ENCODE data around the gene RGS7BP.
A peak's percentile ranks its signal among the peaks of the same experiment; 100 is the strongest.

The RGS7BP gene

GRCh38 chr5:64505769-64506566, at the start of gene RGS7BP:
Gene RGS7BP (plus strand): TSS chr5:64506015. CDS start chr5:64506625, 610 bp downstream.
- Histone ChIP-seq H3K9me3 (ENCODE audit: control insufficient read depth in 1 of 2, low read length in 2 of 2) (no peaks in the 10 kb centered on the region), H3K27ac (ENCODE audit: low read length) (no peak within 1 kb of the TSS), H3K27me3 (ENCODE audit: low read depth, low read length) (no peaks in the 10 kb centered on the region), H3K4me3 (ENCODE audit: low read depth in 1 of 2, low read length in 2 of 2) (peak within 1 kb of the TSS; percentile 55 to 83), H3K4me1 (ENCODE audit: control insufficient read depth in 1 of 2, insufficient read depth in 2 of 2, low read length in 2 of 2) (peaks cover 0 to 12% of the 10 kb centered on the region in 2 donors), H3K36me3 (ENCODE audit: control insufficient read depth in 1 of 2, insufficient read depth in 2 of 2, low read length in 2 of 2) (no peaks in the 10 kb centered on the region)

- Histone ChIP-seq H3K36me3 (ENCODE audit: control insufficient read depth in 1 of 2, insufficient read depth in 2 of 2, low read length in 2 of 2) (no peaks in the 10 kb centered on the region), H3K27ac (ENCODE audit: low read length) (no peak overlapping the region), H3K4me3 (ENCODE audit: low read depth in 1 of 2, low read length in 2 of 2) (no peak overlapping the region), H3K9me3 (ENCODE audit: control insufficient read depth in 1 of 2, low read length in 2 of 2) (peaks cover 0 to 1% of the 10 kb centered on the region in 2 donors), H3K4me1 (ENCODE audit: control insufficient read depth in 1 of 2, insufficient read depth in 2 of 2, low read length in 2 of 2) (no peaks in the 10 kb centered on the region), H3K27me3 (ENCODE audit: low read depth, low read length) (no peaks in the 10 kb centered on the region)
These were observed 48.0 kb upstream of the RGS7BP start for GRCh38 chr5:64457846-64458245.

GRCh38 chr5:64458948-64459347, 46.9 kb upstream of the RGS7BP start:
- Histone ChIP-seq H3K9me3 (ENCODE audit: control insufficient read depth in 1 of 2, low read length in 2 of 2) (peaks cover 0 to 7% of the 10 kb centered on the region in 2 donors), H3K27me3 (ENCODE audit: low read depth, low read length) (no peaks in the 10 kb centered on the region), H3K27ac (ENCODE audit: low read length) (no peak overlapping the region), H3K4me3 (ENCODE audit: low read depth in 1 of 2, low read length in 2 of 2) (no peak overlapping the region), H3K36me3 (ENCODE audit: control insufficient read depth in 1 of 2, insufficient read depth in 2 of 2, low read length in 2 of 2) (no peaks in the 10 kb centered on the region), H3K4me1 (ENCODE audit: control insufficient read depth in 1 of 2, insufficient read depth in 2 of 2, low read length in 2 of 2) (no peaks in the 10 kb centered on the region)

- no peak overlapping the region for H3K27ac ChIP-seq (ENCODE audit: low read length)
- no peaks in the 10 kb centered on the region for H3K4me1 ChIP-seq (ENCODE audit: control insufficient read depth in 1 of 2, insufficient read depth in 2 of 2, low read length in 2 of 2)
- no peaks in the 10 kb centered on the region for H3K27me3 ChIP-seq (ENCODE audit: low read depth, low read length)
- no peak overlapping the region for H3K4me3 ChIP-seq (ENCODE audit: low read depth in 1 of 2, low read length in 2 of 2)
- H3K36me3 ChIP-seq (ENCODE audit: control insufficient read depth in 1 of 2, insufficient read depth in 2 of 2, low read length in 2 of 2) = no peaks in the 10 kb centered on the region
- H3K9me3 ChIP-seq (ENCODE audit: control insufficient read depth in 1 of 2, low read length in 2 of 2) = peaks cover 0 to 13% of the 10 kb centered on the region in 2 donors
These were observed 43.4 kb upstream of the RGS7BP start for GRCh38 chr5:64462391-64462790.

GRCh38 chr5:64486163-64486562, 19.7 kb upstream of the RGS7BP start:
- Histone ChIP-seq H3K4me3 (ENCODE audit: low read depth in 1 of 2, low read length in 2 of 2) (no peak overlapping the region), H3K27ac (ENCODE audit: low read length) (no peak overlapping the region), H3K27me3 (ENCODE audit: low read depth, low read length) (no peaks in the 10 kb centered on the region), H3K9me3 (ENCODE audit: control insufficient read depth in 1 of 2, low read length in 2 of 2) (peaks cover 0 to 11% of the 10 kb centered on the region in 2 donors), H3K36me3 (ENCODE audit: control insufficient read depth in 1 of 2, insufficient read depth in 2 of 2, low read length in 2 of 2) (no peaks in the 10 kb centered on the region), H3K4me1 (ENCODE audit: control insufficient read depth in 1 of 2, insufficient read depth in 2 of 2, low read length in 2 of 2) (no peaks in the 10 kb centered on the region)

- H3K9me3 ChIP-seq (ENCODE audit: control insufficient read depth in 1 of 2, low read length in 2 of 2) = peaks cover 0 to 11% of the 10 kb centered on the region in 2 donors
- H3K36me3 ChIP-seq (ENCODE audit: control insufficient read depth in 1 of 2, insufficient read depth in 2 of 2, low read length in 2 of 2) = no peaks in the 10 kb centered on the region
- H3K27ac ChIP-seq (ENCODE audit: low read length) = no peak overlapping the region
- H3K27me3 ChIP-seq (ENCODE audit: low read depth, low read length) = no peaks in the 10 kb centered on the region
- no peaks in the 10 kb centered on the region for H3K4me1 ChIP-seq (ENCODE audit: control insufficient read depth in 1 of 2, insufficient read depth in 2 of 2, low read length in 2 of 2)
- no peak overlapping the region for H3K4me3 ChIP-seq (ENCODE audit: low read depth in 1 of 2, low read length in 2 of 2)
These were observed 18.5 kb upstream of the RGS7BP start for GRCh38 chr5:64487283-64487682.

- Histone ChIP-seq H3K27ac (ENCODE audit: low read length) (no peak overlapping the region), H3K27me3 (ENCODE audit: low read depth, low read length) (no peaks in the 10 kb centered on the region), H3K9me3 (ENCODE audit: control insufficient read depth in 1 of 2, low read length in 2 of 2) (peaks cover 0 to 5% of the 10 kb centered on the region in 2 donors), H3K4me1 (ENCODE audit: control insufficient read depth in 1 of 2, insufficient read depth in 2 of 2, low read length in 2 of 2) (no peaks in the 10 kb centered on the region), H3K36me3 (ENCODE audit: control insufficient read depth in 1 of 2, insufficient read depth in 2 of 2, low read length in 2 of 2) (no peaks in the 10 kb centered on the region), H3K4me3 (ENCODE audit: low read depth in 1 of 2, low read length in 2 of 2) (no peak overlapping the region)
These were observed 16.0 kb upstream of the RGS7BP start for GRCh38 chr5:64489857-64490256.

- Histone ChIP-seq H3K9me3 (ENCODE audit: control insufficient read depth in 1 of 2, low read length in 2 of 2) (no peaks in the 10 kb centered on the region), H3K4me1 (ENCODE audit: control insufficient read depth in 1 of 2, insufficient read depth in 2 of 2, low read length in 2 of 2) (peaks cover 0 to 2% of the 10 kb centered on the region in 2 donors), H3K27ac (ENCODE audit: low read length) (no peak overlapping the region), H3K27me3 (ENCODE audit: low read depth, low read length) (no peaks in the 10 kb centered on the region), H3K4me3 (ENCODE audit: low read depth in 1 of 2, low read length in 2 of 2) (no peak overlapping the region), H3K36me3 (ENCODE audit: control insufficient read depth in 1 of 2, insufficient read depth in 2 of 2, low read length in 2 of 2) (no peaks in the 10 kb centered on the region)
These were observed 8.4 kb upstream of the RGS7BP start for GRCh38 chr5:64497386-64497785.

- H3K27ac ChIP-seq (ENCODE audit: low read length) = no peak overlapping the region
These were observed 3.6 kb upstream of the RGS7BP start for GRCh38 chr5:64502196-64502595.

GRCh38 chr5:64506567-64507263, 900 bp downstream of the RGS7BP start:
- Histone ChIP-seq H3K36me3 (ENCODE audit: control insufficient read depth in 1 of 2, insufficient read depth in 2 of 2, low read length in 2 of 2) (no peaks in the 10 kb centered on the region), H3K27me3 (ENCODE audit: low read depth, low read length) (no peaks in the 10 kb centered on the region), H3K4me3 (ENCODE audit: low read depth in 1 of 2, low read length in 2 of 2) (peak overlapping the region; percentile 55 to 83), H3K27ac (ENCODE audit: low read length) (no peak overlapping the region), H3K9me3 (ENCODE audit: control insufficient read depth in 1 of 2, low read length in 2 of 2) (no peaks in the 10 kb centered on the region), H3K4me1 (ENCODE audit: control insufficient read depth in 1 of 2, insufficient read depth in 2 of 2, low read length in 2 of 2) (peaks cover 0 to 12% of the 10 kb centered on the region in 2 donors)

More at GRCh38 chr5:64502196-64502595, 3.6 kb upstream of the RGS7BP start:
- Histone ChIP-seq H3K9me3 (ENCODE audit: control insufficient read depth in 1 of 2, low read length in 2 of 2) (no peaks in the 10 kb centered on the region), H3K4me3 (ENCODE audit: low read depth in 1 of 2, low read length in 2 of 2) (no peak overlapping the region), H3K4me1 (ENCODE audit: control insufficient read depth in 1 of 2, insufficient read depth in 2 of 2, low read length in 2 of 2) (peaks cover 0 to 12% of the 10 kb centered on the region in 2 donors), H3K36me3 (ENCODE audit: control insufficient read depth in 1 of 2, insufficient read depth in 2 of 2, low read length in 2 of 2) (no peaks in the 10 kb centered on the region), H3K27me3 (ENCODE audit: low read depth, low read length) (no peaks in the 10 kb centered on the region)

GRCh38 chr5:64507264-64507605, 1.4 kb downstream of the RGS7BP start:
- Histone ChIP-seq H3K4me3 (ENCODE audit: low read depth in 1 of 2, low read length in 2 of 2) (peak overlapping the region; percentile 55 to 83), H3K4me1 (ENCODE audit: control insufficient read depth in 1 of 2, insufficient read depth in 2 of 2, low read length in 2 of 2) (peaks cover 0 to 12% of the 10 kb centered on the region in 2 donors), H3K27ac (ENCODE audit: low read length) (no peak overlapping the region), H3K9me3 (ENCODE audit: control insufficient read depth in 1 of 2, low read length in 2 of 2) (no peaks in the 10 kb centered on the region), H3K36me3 (ENCODE audit: control insufficient read depth in 1 of 2, insufficient read depth in 2 of 2, low read length in 2 of 2) (no peaks in the 10 kb centered on the region), H3K27me3 (ENCODE audit: low read depth, low read length) (no peaks in the 10 kb centered on the region)
